Activated CD4-positive, alpha-beta T cell treated with anti-CD3 and anti-CD28 coated beads for 1 hour (primary cell): ENCODE data around the gene KDM5D.

ENCODE experiments used
- DNase-seq: peaks from one replicate; pipeline ENCODE4 v3.0.0-alpha.2; 2020

Gene KDM5D

DNA sequence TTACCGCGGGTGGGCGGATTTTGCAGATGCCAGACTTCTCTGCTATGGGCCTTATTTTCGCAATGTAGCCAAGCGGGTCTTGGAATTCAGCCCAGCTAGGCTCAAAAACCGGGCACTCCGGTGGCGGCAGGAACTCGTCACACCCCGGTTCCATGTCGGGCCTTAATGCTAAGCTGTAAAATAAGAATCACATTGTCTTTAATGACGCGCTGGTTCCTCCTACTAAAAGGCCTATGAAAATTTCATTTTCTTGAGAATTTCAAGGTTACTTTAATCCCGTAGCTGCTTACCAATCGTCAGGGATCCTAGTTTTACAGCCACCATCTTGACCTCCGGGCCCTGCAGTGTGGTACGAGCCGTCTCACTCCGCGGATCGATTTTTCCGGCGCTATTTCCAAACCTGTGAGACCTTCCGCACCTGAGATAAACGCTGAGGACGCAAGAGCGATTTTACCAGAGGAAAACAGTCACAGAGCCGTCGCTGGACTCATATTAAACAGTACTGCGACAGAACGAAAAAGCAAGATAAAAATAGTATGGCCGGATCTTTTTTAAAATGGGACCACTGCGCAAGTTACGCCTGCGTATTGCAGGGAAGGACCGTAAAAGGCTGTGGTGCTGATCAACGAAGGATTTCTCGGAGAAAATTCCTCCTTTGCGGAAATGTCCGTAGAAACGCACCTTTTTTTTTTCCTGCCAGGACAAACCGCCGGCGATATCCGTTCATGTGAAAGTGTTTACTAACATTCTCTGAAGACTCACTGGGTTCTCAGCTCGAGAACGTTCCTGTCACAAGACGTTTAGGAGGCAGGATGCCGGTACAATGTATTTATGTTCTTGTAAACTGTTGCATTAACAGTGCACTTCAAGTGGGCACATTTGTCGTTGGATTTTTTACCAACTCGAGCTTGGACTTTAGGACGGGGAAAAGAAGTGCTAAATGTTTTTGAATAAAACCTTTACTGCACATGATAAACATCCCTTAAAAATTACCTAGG, at the start of gene KDM5D:
Gene KDM5D (minus strand): TSS at position 346 of the 998 bp plus-strand sequence. CDS start 192 bp downstream, at position 154.
- peak; percentile 49 for DNase-seq

GRCh38 chrY:19768375-19768774, 23.8 kb upstream of the KDM5D start:
- no peak for DNase-seq

- no peak for DNase-seq
Measured at GRCh38 chrY:19743331-19743730, 1.2 kb downstream of the KDM5D start.

- DNase-seq, result no peak
Measured at GRCh38 chrY:19742153-19742552, 2.4 kb downstream of the KDM5D start.

- no peak for DNase-seq
Measured at GRCh38 chrY:19734425-19734824, 10.1 kb downstream of the KDM5D start.

DNA sequence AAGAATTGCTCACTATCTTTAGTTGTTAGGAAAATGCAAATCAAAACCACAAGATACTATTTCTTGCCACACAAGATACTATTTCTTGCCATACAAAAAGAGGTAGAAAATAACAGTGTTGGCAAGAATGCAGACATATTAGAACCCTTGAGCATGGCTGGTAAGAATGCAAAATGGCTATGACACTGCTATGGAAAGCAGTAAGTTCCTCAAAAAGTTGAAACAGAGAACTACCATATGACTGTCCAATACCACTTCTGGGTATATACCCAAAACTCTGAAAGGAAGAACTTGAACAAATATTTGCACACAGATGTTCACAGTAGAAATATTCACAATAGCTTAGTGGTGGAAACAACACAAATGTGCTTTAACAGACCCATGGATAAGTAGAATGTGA, 26.6 kb downstream of the KDM5D start:
- no peak for DNase-seq

DNA sequence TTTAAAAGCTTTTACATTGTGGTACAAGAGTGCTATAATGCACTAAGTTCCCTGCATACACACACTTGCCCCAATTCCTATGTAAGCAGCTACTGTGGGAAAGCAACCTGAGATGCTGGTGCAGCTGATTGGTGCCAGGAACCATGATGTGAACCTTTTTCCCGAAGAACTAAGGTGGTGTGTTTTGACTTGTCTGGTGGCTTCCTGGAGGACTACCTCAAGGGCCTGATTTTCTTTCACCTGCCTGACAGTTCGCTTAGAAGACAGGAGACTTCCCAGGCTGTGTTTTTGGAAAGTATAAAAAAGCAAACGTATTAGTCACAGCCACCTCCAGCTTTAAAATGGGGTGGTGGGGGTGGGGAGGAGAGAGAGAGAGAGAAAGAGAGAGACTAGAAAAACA, 27.4 kb downstream of the KDM5D start:
- DNase-seq, result no peak

- no peak for DNase-seq
Measured at GRCh38 chrY:19715226-19715625, 29.3 kb downstream of the KDM5D start.

DNA sequence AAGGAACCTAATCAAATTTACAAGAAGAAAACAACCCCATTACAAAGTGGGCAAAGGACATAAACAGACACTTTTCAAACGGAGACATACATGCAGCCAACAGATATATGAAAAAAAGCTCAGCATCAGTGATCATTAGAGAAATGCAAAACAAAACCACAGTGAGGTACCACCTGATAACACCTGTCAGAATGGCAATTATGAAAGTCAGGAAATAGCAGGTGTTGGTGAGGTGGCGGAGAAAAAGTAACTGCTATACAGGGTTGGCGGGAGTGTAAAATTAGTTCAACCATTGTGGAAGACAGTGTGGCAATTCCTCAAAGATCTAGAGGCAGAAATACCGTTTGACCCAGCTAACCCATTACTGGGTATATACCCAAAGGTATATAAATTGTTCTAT, 31.1 kb downstream of the KDM5D start:
- no peak for DNase-seq

DNA sequence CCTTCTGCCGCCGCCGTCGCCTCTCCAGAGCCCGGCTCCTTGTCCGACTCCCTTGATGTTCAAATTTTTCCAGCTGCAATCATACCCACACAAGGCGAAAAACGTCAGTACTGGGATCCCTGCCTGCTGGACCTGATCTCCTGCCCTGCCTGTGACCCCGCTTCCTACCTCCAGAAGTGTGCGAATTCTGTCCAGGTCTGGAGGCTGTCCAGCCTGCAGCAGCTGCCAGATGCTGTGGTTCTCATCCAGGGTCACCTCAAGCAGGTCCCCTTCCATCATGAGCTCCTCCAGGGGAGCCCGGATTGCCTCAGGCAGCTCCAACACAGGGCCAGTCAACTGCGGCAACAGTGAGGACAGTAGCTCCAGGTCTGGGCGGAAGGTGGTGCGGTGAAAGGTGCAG, 38.3 kb downstream of the KDM5D start:
- DNase-seq, result no peak

- no peak for DNase-seq
Measured at GRCh38 chrY:19698495-19698894, 46.0 kb downstream of the KDM5D start.

DNA sequence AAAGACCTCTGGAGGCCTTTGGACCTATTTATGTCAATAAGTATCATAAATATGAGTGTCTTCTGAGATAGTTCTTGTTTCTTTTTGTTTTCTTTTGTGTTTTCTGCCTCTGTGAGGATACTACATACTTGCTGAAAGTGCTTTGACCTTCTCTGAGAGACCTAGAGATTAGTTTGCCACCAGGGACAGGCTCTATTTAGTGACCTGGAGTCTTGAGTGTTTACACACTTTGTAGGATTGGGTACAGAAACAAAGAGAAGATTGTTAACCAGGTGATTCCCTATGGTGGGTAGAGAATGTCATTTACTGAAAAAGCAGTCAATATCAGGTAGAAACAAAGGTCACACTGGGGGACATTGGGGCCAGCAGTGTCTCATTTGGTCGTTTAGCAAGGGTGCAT, 63.7 kb downstream of the KDM5D start:
- DNase-seq, result no peak
